ENCODE results near the gene PHF2. TPM values are rescaled to one million over a fixed set of nuclear protein-coding genes. Genes with fewer than 3 reads are reported as not detected.

The PHF2 gene
- total and polyA plus RNA-seq, 5 experiments from 2014 or later: 0.84 to 35.5 (median 2.3) TPM

- peak overlapping the region in 7 of 10 donors; percentile 34 to 83 (median 69) for H3K4me3 Mint-ChIP-seq
- H3K27me3 Mint-ChIP-seq: no peaks in the 10 kb centered on the region
- no peaks in the 10 kb centered on the region for H3K9me3 Mint-ChIP-seq
- H3K27ac Mint-ChIP-seq: peak overlapping the region in 8 of 10 donors; percentile 21 to 97 (median 68)
- peaks cover 47 to 72% (median 69%) of the 10 kb centered on the region in 4 donors for H3K4me1 Mint-ChIP-seq
- DNase-seq: peak in 1 of 10 donors; percentile 13
- ATAC-seq: no peak
- POLR2A ChIA-PET: no interaction called here
- H3K36me3 Mint-ChIP-seq: no peaks in the 10 kb centered on the region
Observed at GRCh38 chr9:93597871-93598646, 21.7 kb downstream of the PHF2 start.

DNA sequence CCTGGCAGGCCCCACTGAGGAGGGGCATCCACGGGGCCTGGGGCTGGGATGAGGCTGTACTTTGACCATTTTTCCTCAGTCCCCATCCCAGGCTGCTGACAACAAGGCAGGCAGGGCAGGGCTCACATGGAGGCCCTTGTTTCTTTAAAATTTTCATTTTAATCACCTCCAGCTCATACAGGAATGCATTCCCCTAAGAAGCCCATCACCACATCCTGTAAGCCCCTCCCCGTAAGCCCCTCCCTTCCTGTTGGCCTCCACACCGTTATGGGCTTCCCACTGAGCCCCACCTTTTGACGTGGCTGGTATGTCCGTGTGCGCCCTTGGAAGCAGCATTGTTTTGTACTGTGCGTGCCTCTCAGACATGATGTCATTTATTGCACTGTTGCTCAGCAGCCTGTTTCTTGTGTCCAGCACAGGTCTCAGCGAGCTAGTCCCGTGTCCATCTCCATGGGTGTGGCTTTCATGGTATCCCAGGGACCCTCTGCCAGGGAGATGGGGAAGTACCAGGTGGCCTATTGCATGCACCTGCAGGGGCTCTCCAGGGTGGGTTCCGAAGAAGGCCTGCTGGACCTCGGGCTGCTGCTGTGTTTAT is 22.4 kb downstream of the PHF2 start:
- H3K27me3 Mint-ChIP-seq: no peaks in the 10 kb centered on the region
- H3K9me3 Mint-ChIP-seq: no peaks in the 10 kb centered on the region
- peaks cover 49 to 73% (median 70%) of the 10 kb centered on the region in 4 donors for H3K4me1 Mint-ChIP-seq
- H3K36me3 Mint-ChIP-seq: no peaks in the 10 kb centered on the region
- H3K27ac Mint-ChIP-seq: peak overlapping the region; percentile 21 to 97 (median 86)
- ATAC-seq (peak; percentile 46 to 78), DNase-seq (peak in 3 of 10 donors; percentile 24 to 43 (median 41))
- POLR2A ChIA-PET: interaction anchor here (1.4 kb wide), 1 partner anchor 32 kb away, joined by 4 read pairs; no protein-coding TSS in a partner anchor
- peak overlapping the region; percentile 38 to 83 (median 67) for H3K4me3 Mint-ChIP-seq

GRCh38 chr9:93599571-93600403 is 23.4 kb downstream of the PHF2 start:
- Mint-ChIP-seq H3K4me3 (peak overlapping the region in 9 of 10 donors; percentile 11 to 74 (median 38)), H3K4me1 (peaks cover 51 to 76% (median 71%) of the 10 kb centered on the region in 4 donors), H3K27me3 (no peaks in the 10 kb centered on the region), H3K36me3 (peaks cover 0 to 6% (median 3%) of the 10 kb centered on the region in 3 donors), H3K27ac (peak overlapping the region; percentile 21 to 97 (median 82)), H3K9me3 (peaks cover 0 to 3% (median 0%) of the 10 kb centered on the region in 9 donors)
- POLR2A ChIA-PET: interaction anchor here (0.6 to 1.4 kb wide), 2 partner anchors 10 to 33 kb away, joined by 4 to 5 read pairs; no protein-coding TSS in a partner anchor
- ATAC-seq (peak in 1 of 2 donors; percentile 49), DNase-seq (peak in 1 of 10 donors; percentile 15)

GRCh38 chr9:93600504-93600903 is 24.1 kb downstream of the PHF2 start:
- peaks cover 4 to 9% (median 9%) of the 10 kb centered on the region in 3 donors for H3K36me3 Mint-ChIP-seq
- H3K27ac Mint-ChIP-seq: peak overlapping the region; percentile 21 to 97 (median 73)
- H3K27me3 Mint-ChIP-seq: no peaks in the 10 kb centered on the region
- peaks cover 0 to 7% (median 3%) of the 10 kb centered on the region in 9 donors for H3K9me3 Mint-ChIP-seq
- H3K4me3 Mint-ChIP-seq: peak overlapping the region in 9 of 10 donors; percentile 1 to 74 (median 26)
- DNase-seq (peak in 3 of 10 donors; percentile 16 to 28 (median 16)), ATAC-seq (peak in 1 of 2 donors; percentile 29)
- POLR2A ChIA-PET: interaction anchor here (1.4 kb wide), 1 partner anchor 34 kb away, joined by 4 read pairs; no protein-coding TSS in a partner anchor
- H3K4me1 Mint-ChIP-seq: peaks cover 52 to 75% (median 71%) of the 10 kb centered on the region in 4 donors

DNA sequence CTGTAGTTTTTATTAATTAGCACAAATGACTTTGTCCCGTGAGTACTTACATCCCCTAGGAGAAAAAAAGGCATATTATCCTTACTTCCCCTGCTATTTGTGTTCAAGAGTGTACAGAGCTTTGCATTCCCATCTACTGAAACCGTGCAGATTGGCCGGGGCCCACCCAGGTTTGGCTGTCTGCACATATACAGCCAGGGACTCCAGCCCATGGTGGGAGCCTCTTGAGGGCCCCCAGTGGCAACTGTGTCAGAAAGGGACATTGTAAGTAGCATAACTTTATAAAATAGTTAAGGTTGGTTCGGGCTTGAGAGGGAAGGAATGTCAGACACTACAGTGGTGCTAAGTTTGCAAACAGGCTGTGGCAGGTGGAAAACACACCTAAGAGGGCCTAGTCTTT is 24.7 kb downstream of the PHF2 start:
- no peaks in the 10 kb centered on the region for H3K27me3 Mint-ChIP-seq
- POLR2A ChIA-PET: no interaction called here
- ATAC-seq: no peak
- H3K4me3 Mint-ChIP-seq: peak overlapping the region in 5 of 10 donors; percentile 11 to 74 (median 39)
- H3K9me3 Mint-ChIP-seq: peaks cover 0 to 12% (median 3%) of the 10 kb centered on the region in 9 donors
- peaks cover 51 to 72% (median 68%) of the 10 kb centered on the region in 4 donors for H3K4me1 Mint-ChIP-seq
- peaks cover 6 to 15% (median 11%) of the 10 kb centered on the region in 3 donors for H3K36me3 Mint-ChIP-seq
- peak overlapping the region in 8 of 10 donors; percentile 12 to 97 (median 84) for H3K27ac Mint-ChIP-seq
- peak in 1 of 10 donors; percentile 5 for DNase-seq

DNA sequence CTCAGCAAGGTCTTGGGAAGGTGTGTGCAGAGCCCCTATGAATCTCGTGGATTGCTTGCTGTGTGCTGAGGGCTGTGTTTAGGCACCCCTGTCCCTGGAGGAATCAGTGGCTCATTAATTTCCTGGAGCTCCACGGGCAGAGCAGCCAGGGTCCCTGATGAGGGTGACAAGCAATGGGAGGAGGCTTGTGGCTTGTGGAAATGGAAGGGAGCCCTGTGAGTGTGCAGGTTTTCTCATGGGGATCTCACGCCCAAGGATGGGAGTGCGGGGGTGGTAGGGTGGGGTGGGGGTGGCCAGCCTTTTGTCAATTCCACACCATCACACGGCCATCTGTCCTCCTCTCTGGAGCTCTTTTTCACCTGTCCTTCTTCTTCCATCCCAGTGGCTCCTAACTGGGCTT is 25.3 kb downstream of the PHF2 start:
- DNase-seq (peak in 1 of 10 donors; percentile 13), ATAC-seq (no peak)
- Mint-ChIP-seq H3K4me1 (peaks cover 53 to 72% (median 63%) of the 10 kb centered on the region in 4 donors), H3K27ac (peak overlapping the region in 7 of 10 donors; percentile 55 to 97 (median 89)), H3K36me3 (peaks cover 11 to 21% (median 15%) of the 10 kb centered on the region in 3 donors), H3K9me3 (peaks cover 0 to 18% (median 7%) of the 10 kb centered on the region in 9 donors), H3K27me3 (no peaks in the 10 kb centered on the region), H3K4me3 (peak overlapping the region in 1 of 10 donors; percentile 3)
- POLR2A ChIA-PET: no interaction called here

- Mint-ChIP-seq H3K4me1 (peaks cover 52 to 71% (median 56%) of the 10 kb centered on the region in 4 donors), H3K27ac (no peak overlapping the region)
- peak in 1 of 10 donors; percentile 7 for DNase-seq
Observed at GRCh38 chr9:93603011-93603410, 26.6 kb downstream of the PHF2 start.

DNA sequence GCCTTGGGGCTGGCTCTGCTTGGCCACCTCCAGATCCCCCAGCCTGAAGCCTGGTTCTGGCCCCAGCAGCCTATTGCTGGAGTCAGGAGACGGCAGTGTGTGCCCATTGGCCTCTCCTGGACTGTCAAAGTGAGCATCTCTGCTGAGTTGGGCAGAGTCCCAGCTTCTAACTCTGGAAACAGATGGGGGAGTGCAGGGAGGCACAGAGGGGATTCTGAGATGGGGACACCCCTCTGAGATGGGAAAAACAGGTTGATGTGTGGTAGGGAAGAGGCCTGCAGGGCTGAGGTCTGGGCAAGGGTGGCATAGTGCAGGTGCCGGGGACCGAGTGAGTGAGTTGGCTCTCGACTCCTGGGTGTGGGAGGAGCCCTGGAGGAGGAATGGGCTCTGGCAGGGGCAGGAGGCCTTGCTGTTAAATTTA is 27.5 kb downstream of the PHF2 start:
- Mint-ChIP-seq H3K4me1 (peaks cover 43 to 62% (median 50%) of the 10 kb centered on the region in 4 donors), H3K36me3 (peaks cover 15 to 30% (median 16%) of the 10 kb centered on the region in 3 donors), H3K9me3 (peaks cover 6 to 34% (median 19%) of the 10 kb centered on the region in 9 donors), H3K27me3 (no peaks in the 10 kb centered on the region), H3K27ac (peak overlapping the region in 2 of 10 donors; percentile 34 to 83), H3K4me3 (peak overlapping the region in 1 of 10 donors; percentile 22)
- ATAC-seq (no peak), DNase-seq (no peak)
- POLR2A ChIA-PET: no interaction called here

More at GRCh38 chr9:93603011-93603410, 26.6 kb downstream of the PHF2 start:
- POLR2A ChIA-PET: no interaction called here
- no peak overlapping the region for H3K4me3 Mint-ChIP-seq
- H3K9me3 Mint-ChIP-seq: peaks cover 0 to 28% (median 13%) of the 10 kb centered on the region in 9 donors
- peaks cover 14 to 28% (median 15%) of the 10 kb centered on the region in 3 donors for H3K36me3 Mint-ChIP-seq
- ATAC-seq: no peak
- no peaks in the 10 kb centered on the region for H3K27me3 Mint-ChIP-seq

DNA sequence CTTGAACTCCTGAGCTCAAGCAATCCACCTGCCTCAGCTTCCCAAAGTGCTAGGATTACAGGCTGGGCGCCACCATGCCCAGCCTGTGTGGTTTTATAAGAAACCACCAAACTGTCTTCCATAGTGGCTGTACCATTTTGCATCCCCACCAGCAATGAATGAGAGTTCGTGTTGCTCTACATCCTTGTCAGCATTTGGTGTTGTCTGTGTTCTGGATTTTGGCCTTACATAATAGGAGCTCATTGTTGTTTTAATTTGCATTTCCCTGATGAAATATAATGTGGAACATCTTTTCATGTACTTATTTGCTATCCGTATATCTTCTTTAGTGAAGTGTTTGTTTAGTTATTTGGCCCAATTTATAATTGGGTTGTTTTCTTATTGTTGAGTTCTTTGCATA is 29.8 kb downstream of the PHF2 start:
- Mint-ChIP-seq H3K4me1 (peaks cover 20 to 40% (median 28%) of the 10 kb centered on the region in 4 donors), H3K4me3 (no peak overlapping the region)
- POLR2A ChIA-PET: no interaction called here

GRCh38 chr9:93610206-93610605 is 33.8 kb downstream of the PHF2 start:
- H3K27me3 Mint-ChIP-seq: no peaks in the 10 kb centered on the region
- H3K9me3 Mint-ChIP-seq: peaks cover 9 to 46% (median 35%) of the 10 kb centered on the region in 9 donors
- H3K27ac Mint-ChIP-seq: no peak overlapping the region
- no peak for DNase-seq
- peak overlapping the region in 1 of 10 donors; percentile 50 for H3K4me3 Mint-ChIP-seq
- peaks cover 27 to 50% (median 33%) of the 10 kb centered on the region in 3 donors for H3K36me3 Mint-ChIP-seq
- POLR2A ChIA-PET: no interaction called here
- ATAC-seq: no peak
- H3K4me1 Mint-ChIP-seq: peaks cover 22 to 34% (median 23%) of the 10 kb centered on the region in 4 donors

More for the DNA sequence above, 29.8 kb downstream of the PHF2 start:
- ATAC-seq (no peak), DNase-seq (no peak)
- peak overlapping the region in 2 of 10 donors; percentile 10 to 11 for H3K27ac Mint-ChIP-seq
- H3K36me3 Mint-ChIP-seq: peaks cover 28 to 48% (median 32%) of the 10 kb centered on the region in 3 donors
- no peaks in the 10 kb centered on the region for H3K27me3 Mint-ChIP-seq
- H3K9me3 Mint-ChIP-seq: peaks cover 9 to 49% (median 37%) of the 10 kb centered on the region in 9 donors

- H3K36me3 Mint-ChIP-seq: peaks cover 13 to 31% (median 26%) of the 10 kb centered on the region in 3 donors
- H3K27me3 Mint-ChIP-seq: no peaks in the 10 kb centered on the region
- no peak for DNase-seq
- H3K4me1 Mint-ChIP-seq: peaks cover 16 to 29% (median 22%) of the 10 kb centered on the region in 4 donors
- ATAC-seq: no peak
- peak overlapping the region in 4 of 10 donors; percentile 11 to 49 (median 25) for H3K27ac Mint-ChIP-seq
- peaks cover 2 to 33% (median 27%) of the 10 kb centered on the region in 9 donors for H3K9me3 Mint-ChIP-seq
- POLR2A ChIA-PET: no interaction called here
- H3K4me3 Mint-ChIP-seq: peak overlapping the region in 1 of 10 donors; percentile 26
Observed at GRCh38 chr9:93612052-93612795, 35.8 kb downstream of the PHF2 start.

Measured in naive thymus-derived CD8-positive, alpha-beta T cell (primary cell).